ENCODE measurements around the gene TMEM150A.

Gene TMEM150A

GRCh38 chr2:85602476-85603234 is at the start of gene TMEM150A:
Gene TMEM150A (minus strand): TSS chr2:85602698. CDS start chr2:85601948, 750 bp downstream.
- TF ChIP-seq CTCF (conservative IDR thresholded peaks at IDR 0.05; ENCODE audit: low read depth, low read length): no peak
- peak within 1 kb of the TSS; percentile 90 for H3K4me3 ChIP-seq (ENCODE audit: low read length)
- DNase-seq (ENCODE audit: low read depth): no peak

- no peak for TF ChIP-seq CTCF (conservative IDR thresholded peaks at IDR 0.05; ENCODE audit: low read depth, low read length)
- no peak overlapping the region for H3K4me3 ChIP-seq (ENCODE audit: low read length)
- DNase-seq (ENCODE audit: low read depth): no peak
Observed at GRCh38 chr2:85652056-85652455, 49.6 kb upstream of the TMEM150A start.

GRCh38 chr2:85651097-85651496 is 48.6 kb upstream of the TMEM150A start:
- H3K4me3 ChIP-seq (ENCODE audit: low read length): no peak overlapping the region
- TF ChIP-seq CTCF (conservative IDR thresholded peaks at IDR 0.05; ENCODE audit: low read depth, low read length): no peak
- no peak for DNase-seq (ENCODE audit: low read depth)

GRCh38 chr2:85650456-85650855 is 48.0 kb upstream of the TMEM150A start:
- no peak for TF ChIP-seq CTCF (conservative IDR thresholded peaks at IDR 0.05; ENCODE audit: low read depth, low read length)
- H3K4me3 ChIP-seq (ENCODE audit: low read length): no peak overlapping the region
- no peak for DNase-seq (ENCODE audit: low read depth)

- no peak for TF ChIP-seq CTCF (conservative IDR thresholded peaks at IDR 0.05; ENCODE audit: low read depth, low read length)
- DNase-seq (ENCODE audit: low read depth): peak; percentile 30
- no peak overlapping the region for H3K4me3 ChIP-seq (ENCODE audit: low read length)
Observed at GRCh38 chr2:85649201-85650190, 47.0 kb upstream of the TMEM150A start.

GRCh38 chr2:85648619-85649018 is 46.1 kb upstream of the TMEM150A start:
- DNase-seq (ENCODE audit: low read depth): no peak
- H3K4me3 ChIP-seq (ENCODE audit: low read length): no peak overlapping the region
- peak; percentile 69 for TF ChIP-seq CTCF (conservative IDR thresholded peaks at IDR 0.05; ENCODE audit: low read depth, low read length)

Measured in retinal pigment epithelial cell (primary cell).